HepG2 (cell line): ENCODE data around the gene CTDP1. TPM values are rescaled to one million over a fixed set of nuclear protein-coding genes. Genes with fewer than 3 reads are reported as not detected.
A peak's percentile ranks its signal among the peaks of the same experiment; 100 is the strongest.

ENCODE experiments used
- ATAC-seq: fragments of 200-7000 bp; cut with Tn5 transposase; 3 replicates; pipeline ENCODE4 v1.9.1; 2020; ENCODE audit warnings: mild to moderate bottlenecking, moderate library complexity
- BruUV-seq: library from RNA; stranded (reverse); fragments of 400-500 nt; replicated peaks from 2 replicates; lab custom pipeline; 2021; lab: Mats Ljungman, UMichigan
- CTCF ChIA-PET: fragments of 300-600 bp; formaldehyde crosslinking; extraction: SDS; loops from one replicate; lab custom pipeline; 2021; ENCODE audit warnings: low total read pairs, inconsistent platforms, low intra/inter-chr PET ratio; lab: Yijun Ruan, JAX
- POLR2A ChIA-PET: fragments of 350-600 bp; sonication (Branson Sonifier 250); formaldehyde crosslinking; loops from one replicate; lab custom pipeline; 2020; ENCODE audit warnings: antibody characterized with exemption, inconsistent platforms; lab: Yijun Ruan, JAX
- DNase-seq: peaks from one replicate; pipeline ENCODE4 v3.0.0-alpha.2; 2015; ENCODE audit warnings: low spot score
- FAIRE-seq: peaks from 3 replicates; lab custom pipeline; 2011; peaks lifted over from hg19 to GRCh38; lab: Jason Lieb, UNC
- H2AFZ ChIP-seq: one replicate; pipeline ENCODE4 v1.6.1; 2011; ENCODE audit warnings: low read length, inconsistent platforms
- H3K27ac ChIP-seq: fragments of 300-600 bp; 3 replicates; pipeline ENCODE4 v1.8.0; 2011; ENCODE audit warnings: mixed run types, mild to moderate bottlenecking, mixed read lengths, low read length, inconsistent platforms; ENCODE audit not compliant: insufficient read depth; ENCODE audit errors: extremely low read length
- H3K27me3 ChIP-seq, 2 experiments: fragments of 200-600 bp in 1 of 2; 2 replicates in 1 of 2; 3 replicates in 1 of 2; pipeline versions ENCODE4 v1.6.0 to v1.8.0; 2011; ENCODE audit warnings: low read length in 2 of 2, mild to moderate bottlenecking in 2 of 2, moderate library complexity in 2 of 2, inconsistent platforms in 1 of 2; ENCODE audit not compliant: insufficient read depth in 2 of 2, control insufficient read depth in 1 of 2
- H3K36me3 ChIP-seq, 2 experiments: fragments of 200-600 bp in 1 of 2; replicated peaks in 1 of 2; 2 replicates in 1 of 2; 3 replicates in 1 of 2; pipeline versions ENCODE4 v1.5.1 to v1.8.0; 2011; ENCODE audit warnings: low read length in 2 of 2, inconsistent platforms in 1 of 2; ENCODE audit not compliant: insufficient read depth in 2 of 2, control insufficient read depth in 1 of 2
- H3K4me1 ChIP-seq: 2 replicates; pipeline ENCODE4 v1.5.1; 2012; ENCODE audit warnings: low read length, inconsistent platforms; ENCODE audit not compliant: insufficient read depth
- H3K4me2 ChIP-seq: 2 replicates; pipeline ENCODE4 v1.6.0; 2011; ENCODE audit warnings: low read depth, low read length, inconsistent platforms
- H3K4me3 ChIP-seq, 3 experiments: fragments of 200-600 bp in 1 of 3; sonication (generic), shearing (Covaris generic) in 1 of 3; replicated peaks in 1 of 3; 2 replicates each; pipeline ENCODE4 v1.5.1; 2011 to 2016; ENCODE audit warnings: low read length in 3 of 3, inconsistent platforms in 2 of 3, low read depth in 2 of 3, mild to moderate bottlenecking in 2 of 3, control low read depth in 1 of 3, mixed read lengths in 1 of 3; ENCODE audit not compliant: insufficient read depth in 1 of 3
- H3K79me2 ChIP-seq: one replicate; pipeline ENCODE4 v1.6.1; 2011; ENCODE audit warnings: low read length, inconsistent platforms; ENCODE audit not compliant: insufficient read depth
- H3K9ac ChIP-seq: 2 replicates; pipeline ENCODE4 v1.6.0; 2011; ENCODE audit warnings: mild to moderate bottlenecking, low read depth, low read length, inconsistent platforms; ENCODE audit not compliant: insufficient read depth
- H3K9me3 ChIP-seq: 2 replicates; pipeline ENCODE4 v1.5.1; 2012; ENCODE audit warnings: mild to moderate bottlenecking, low read length
- H4K20me1 ChIP-seq: 2 replicates; pipeline ENCODE4 v1.6.0; 2011; ENCODE audit warnings: inconsistent platforms, mild to moderate bottlenecking, low read length, moderate library complexity; ENCODE audit not compliant: insufficient read depth
- EP300 ChIP-seq, 3 experiments: sonication (generic) in 1 of 3; formaldehyde crosslinking in 1 of 3; IDR thresholded peaks; 2 replicates each; pipeline versions ENCODE4 v1.5.1 to v1.6.1; 2011 to 2020; ENCODE audit warnings: low read depth in 2 of 3, low read length in 2 of 3, borderline replicate concordance in 1 of 3, improper control_type of control experiment in 1 of 3, mild to moderate bottlenecking in 1 of 3, missing genetic modification reagents in 1 of 3, moderate library complexity in 1 of 3
- HINFP ChIP-seq: sonication (generic); formaldehyde crosslinking; IDR thresholded peaks from 2 replicates; pipeline ENCODE4 v1.4.0; 2020; ENCODE audit warnings: low read depth, mild to moderate bottlenecking, missing genetic modification reagents
- HOXA5 ChIP-seq: sonication (generic); formaldehyde crosslinking; IDR thresholded peaks from 2 replicates; pipeline ENCODE4 v1.4.0; 2020; ENCODE audit warnings: missing genetic modification reagents
- JDP2 ChIP-seq: sonication (generic); formaldehyde crosslinking; IDR thresholded peaks from 2 replicates; pipeline ENCODE4 v1.8.1; 2022; ENCODE audit warnings: missing genetic modification reagents, borderline replicate concordance
- POGK ChIP-seq: sonication (generic); formaldehyde crosslinking; conservative IDR thresholded peaks from 2 replicates; pipeline ENCODE4 v1.8.0; 2022; ENCODE audit warnings: mild to moderate bottlenecking, moderate library complexity, missing genetic modification reagents
- REPIN1 ChIP-seq: sonication (generic); formaldehyde crosslinking; IDR thresholded peaks from 2 replicates; pipeline ENCODE4 v1.8.0; 2022; ENCODE audit warnings: missing genetic modification reagents, low read depth, mild to moderate bottlenecking, borderline replicate concordance
- TBP ChIP-seq: sonication (generic); formaldehyde crosslinking; IDR thresholded peaks from 2 replicates; pipeline ENCODE4 v1.5.0; 2020; ENCODE audit warnings: missing genetic modification reagents
- TRAFD1 ChIP-seq: sonication (generic); formaldehyde crosslinking; IDR thresholded peaks from 2 replicates; pipeline ENCODE4 v1.5.1; 2020; ENCODE audit warnings: missing genetic modification reagents, mild to moderate bottlenecking, borderline replicate concordance
- WIZ ChIP-seq: sonication (generic); formaldehyde crosslinking; IDR thresholded peaks from 2 replicates; pipeline ENCODE4 v1.5.1; 2020; ENCODE audit warnings: mild to moderate bottlenecking, missing genetic modification reagents
- ZBTB42 ChIP-seq: sonication (generic); formaldehyde crosslinking; IDR thresholded peaks from 2 replicates; pipeline ENCODE4 v1.5.0; 2020; ENCODE audit warnings: mild to moderate bottlenecking, missing genetic modification reagents
- ZBTB7A ChIP-seq: sonication (generic); formaldehyde crosslinking; IDR thresholded peaks from 2 replicates; pipeline ENCODE4 v1.8.0; 2022; ENCODE audit warnings: mild to moderate bottlenecking, missing genetic modification reagents
- ZBTB7B ChIP-seq: sonication (generic); formaldehyde crosslinking; IDR thresholded peaks from 2 replicates; pipeline ENCODE4 v1.4.0; 2020; ENCODE audit warnings: missing genetic modification reagents
- ZC3H13 ChIP-seq: sonication (generic); formaldehyde crosslinking; IDR thresholded peaks from 2 replicates; pipeline ENCODE4 v1.8.1; 2023; ENCODE audit warnings: mild to moderate bottlenecking, missing genetic modification reagents, moderate library complexity
- ZNF121 ChIP-seq: sonication (generic); formaldehyde crosslinking; IDR thresholded peaks from 2 replicates; pipeline ENCODE4 v1.5.0; 2020; ENCODE audit warnings: mild to moderate bottlenecking, missing genetic modification reagents
- ZNF329 ChIP-seq: sonication (generic); formaldehyde crosslinking; IDR thresholded peaks from 2 replicates; pipeline ENCODE4 v1.9.0; 2021; ENCODE audit warnings: low read depth, mild to moderate bottlenecking, missing genetic modification reagents
- ZNF672 ChIP-seq: sonication (generic); formaldehyde crosslinking; IDR thresholded peaks from 2 replicates; pipeline ENCODE4 v1.8.1; 2022; ENCODE audit warnings: missing genetic modification reagents
- ZNF678 ChIP-seq: sonication (generic); formaldehyde crosslinking; IDR thresholded peaks from 2 replicates; pipeline ENCODE4 v1.4.0; 2020; ENCODE audit warnings: mild to moderate bottlenecking, missing genetic modification reagents
- ZSCAN9 ChIP-seq: IDR thresholded peaks from 2 replicates; pipeline ENCODE4 v1.6.1; 2016; ENCODE audit warnings: borderline replicate concordance
- ZUFSP ChIP-seq: sonication (generic); formaldehyde crosslinking; IDR thresholded peaks from 2 replicates; pipeline ENCODE4 v1.9.0; 2021; ENCODE audit warnings: missing genetic modification reagents, mild to moderate bottlenecking, borderline replicate concordance
- WGBS: methylation state at CpG from one replicate; pipeline ENCODE4 v1.1.6; 2017; ENCODE audit warnings: low lambda C conversion rate; 5-methylcytosine and 5-hydroxymethylcytosine counted together
- in situ Hi-C: cut with HindIII; loops from 2 replicates; pipeline ENCODE4 v1.10.0; 2017; ENCODE audit warnings: low pct_unique_long_range_greater_than_20kb; ENCODE audit not compliant: extremely low pct_ligation_motif_present
- intact Hi-C: fragments of 100-400 bp; cut with micrococcal nuclease; formaldehyde crosslinking; loops from one replicate; pipeline ENCODE4 v1.10.0; 2022; ENCODE audit not compliant: unreplicated experiment
- polyA plus RNA-seq, 8 experiments: library from polyadenylated mRNA; depleted of rRNA in 3 of 8; stranded (reverse) in 7 of 8; unstranded in 1 of 8; fragments of >200 nt; fragmentation: Illumina TruSeq in 4 of 8; extraction: Trizol in 4 of 8; gene quantifications; 2 replicates each; pipeline versions ENCODE4 v1.2.1 to v1.2.3, GENCODE V29; 2011 to 2016; ENCODE audit warnings: low read depth in 4 of 8, missing spikeins in 1 of 8, mixed read lengths in 1 of 8; ENCODE audit not compliant: insufficient read depth in 1 of 8
- total RNA-seq, 5 experiments: library from RNA; depleted of rRNA; stranded (reverse); fragments of >200 nt; fragmentation: Illumina TruSeq; extraction: Trizol; gene quantifications; 2 replicates each; pipeline ENCODE4 v1.2.3, GENCODE V29; 2016; ENCODE audit warnings: low read depth in 1 of 5

Gene CTDP1
- total and polyA plus RNA-seq, 2 of the 13 experiments (the other 11 are each of a cell fraction or from before 2014, with no cell fraction given) = 6.9 to 11.0 TPM

GRCh38 chr18:79795446-79795845, 115.8 kb downstream of the CTDP1 start:
- BruUV-seq = no TSS peak
- Histone ChIP-seq H3K4me2 (peak overlapping the region; percentile 25), H3K9me3 (no peaks in the 10 kb centered on the region), H3K4me1 (peaks cover 54% of the 10 kb centered on the region), H3K36me3 (no peaks in the 10 kb centered on the region), H3K79me2 (no peaks in the 10 kb centered on the region), H3K4me3 (no peak overlapping the region), H3K27ac (no peak overlapping the region), H2AFZ (no peak overlapping the region), H4K20me1 (no peaks in the 10 kb centered on the region), H3K9ac (no peak overlapping the region), H3K27me3 (peaks cover 4 to 42% of the 10 kb centered on the region in 2 experiments)
- CTCF ChIA-PET = no interaction called here
- POLR2A ChIA-PET = no interaction called here
- intact Hi-C loops = no loop called here
- DNase-seq (peak; percentile 84), ATAC-seq (no peak), FAIRE-seq (peak; percentile 67)
- in situ Hi-C loops = no loop called here
- 55% methylated on average over 19 of the region's 19 CpGs for whole genome bisulfite sequencing
- TF ChIP-seq ZUFSP (CRISPR knock-in tag) (no peak), ZBTB7A (CRISPR knock-in tag) (peak; percentile 62; the same call in 1 of the 2 replicates), HOXA5 (CRISPR knock-in tag) (no peak), TBP (CRISPR knock-in tag) (no peak), HINFP (CRISPR knock-in tag) (peak; percentile 35; the same call in 1 of the 2 replicates), TRAFD1 (CRISPR knock-in tag) (no peak), POGK (0 out of 2 replicates have a peak, but pooled peaks have one; percentile 19), ZSCAN9 (CRISPR knock-in tag) (peak; percentile 83; the same call in 1 of the 2 replicates), ZNF672 (no peak), ZNF678 (no peak), ZBTB7B (CRISPR knock-in tag) (no peak), JDP2 (no peak), WIZ (CRISPR knock-in tag) (no peak), ZNF329 (no peak), ZNF121 (CRISPR knock-in tag) (no peak), ZC3H13 (CRISPR knock-in tag) (no peak), EP300 (IDR thresholded peaks at IDR 0.05; ENCODE audit: low read depth in 2 of 2, low read length in 2 of 2) (peak in 1 of 2 experiments; percentile 40; a peak in 1 of 4 replicates), EP300 (CRISPR knock-in tag; IDR thresholded peaks at IDR 0.05; ENCODE audit: borderline replicate concordance) (peak; percentile 53; the same call in 1 of the 2 replicates), REPIN1 (0 out of 2 replicates have a peak, but pooled peaks have one; percentile 27), ZBTB42 (no peak)
